T-helper 2 cell treated with Interferon-gamma antibody and Interleukin-4, amounts not matched to agents 5 μg/mL and 100 μg/mL, for 36 hours (primary cell): ENCODE data around the gene SLC22A2.
"Not testable (repeated sequence)": the region's sequence is repeated elsewhere in the genome, so short reads cannot be mapped to it uniquely, and the experiment has no call there.

ENCODE experiments used
- DNase-seq: peaks from one replicate; pipeline ENCODE4 v3.0.0; 2021; ENCODE audit warnings: low spot score
- H3K27ac Mint-ChIP-seq: one replicate; pipeline ENCODE4 v1.8.0; 2021; ENCODE audit warnings: mild to moderate bottlenecking, mixed read lengths
- H3K27me3 Mint-ChIP-seq: one replicate; pipeline ENCODE4 v1.8.0; 2021; ENCODE audit warnings: low read depth, mixed read lengths
- H3K36me3 Mint-ChIP-seq: one replicate; pipeline ENCODE4 v1.8.0; 2021; ENCODE audit warnings: low read depth, mixed read lengths
- H3K4me1 Mint-ChIP-seq: one replicate; pipeline ENCODE4 v1.8.0; 2021; ENCODE audit warnings: low read depth, mixed read lengths
- H3K4me3 Mint-ChIP-seq: one replicate; pipeline ENCODE4 v1.8.0; 2022; ENCODE audit warnings: mild to moderate bottlenecking, moderate library complexity, mixed read lengths
- H3K9me3 Mint-ChIP-seq: one replicate; pipeline ENCODE4 v1.8.0; 2021; ENCODE audit warnings: mixed read lengths

SLC22A2 gene

GRCh38 chr6:160258346-160259142 lies at the start of gene SLC22A2:
Gene SLC22A2, minus strand, starts transcription at chr6:160258821. Its CDS starts 64 bp downstream, at chr6:160258757.
- DNase-seq = no peak
- H3K9me3 Mint-ChIP-seq = no peaks in the 10 kb centered on the region
- no peaks in the 10 kb centered on the region for H3K36me3 Mint-ChIP-seq
- H3K27me3 Mint-ChIP-seq = peaks cover 17% of the 10 kb centered on the region
- H3K4me3 Mint-ChIP-seq = no peak within 1 kb of the TSS
- H3K27ac Mint-ChIP-seq = no peak within 1 kb of the TSS
- H3K4me1 Mint-ChIP-seq = no peaks in the 10 kb centered on the region

GRCh38 chr6:160305926-160306713 lies 47.5 kb upstream of the SLC22A2 start:
- Mint-ChIP-seq H3K27me3 (peaks cover 1% of the 10 kb centered on the region), H3K9me3 (peaks cover 11% of the 10 kb centered on the region), H3K27ac (no peak overlapping the region), H3K4me3 (no peak overlapping the region), H3K36me3 (no peaks in the 10 kb centered on the region), H3K4me1 (no peaks in the 10 kb centered on the region)
- DNase-seq = no peak

GRCh38 chr6:160303806-160304205 lies 45.2 kb upstream of the SLC22A2 start:
- Mint-ChIP-seq H3K27me3 (no peaks in the 10 kb centered on the region), H3K4me1 (no peaks in the 10 kb centered on the region), H3K27ac (no peak overlapping the region), H3K9me3 (no peaks in the 10 kb centered on the region), H3K36me3 (no peaks in the 10 kb centered on the region), H3K4me3 (no peak overlapping the region)
- DNase-seq = no peak

GRCh38 chr6:160302431-160303082 lies 43.9 kb upstream of the SLC22A2 start:
- H3K27ac Mint-ChIP-seq, H3K4me3 Mint-ChIP-seq, DNase-seq, H3K36me3 Mint-ChIP-seq, H3K27me3 Mint-ChIP-seq, H3K4me1 Mint-ChIP-seq, H3K9me3 Mint-ChIP-seq: not testable (repeated sequence)

GRCh38 chr6:160301339-160301738 lies 42.7 kb upstream of the SLC22A2 start:
- Mint-ChIP-seq H3K27me3 (no peaks in the 10 kb centered on the region), H3K36me3 (no peaks in the 10 kb centered on the region), H3K9me3 (no peaks in the 10 kb centered on the region), H3K4me3 (no peak overlapping the region), H3K4me1 (no peaks in the 10 kb centered on the region), H3K27ac (no peak overlapping the region)
- DNase-seq = no peak

- Mint-ChIP-seq H3K4me3 (no peak overlapping the region), H3K36me3 (no peaks in the 10 kb centered on the region), H3K27me3 (peaks cover 3% of the 10 kb centered on the region), H3K4me1 (no peaks in the 10 kb centered on the region), H3K9me3 (no peaks in the 10 kb centered on the region), H3K27ac (no peak overlapping the region)
- DNase-seq = no peak
Observed at GRCh38 chr6:160300076-160300695, 41.6 kb upstream of the SLC22A2 start.

GRCh38 chr6:160299559-160299958 lies 40.9 kb upstream of the SLC22A2 start:
- H3K9me3 Mint-ChIP-seq = no peaks in the 10 kb centered on the region
- H3K27ac Mint-ChIP-seq = no peak overlapping the region
- DNase-seq = no peak
- no peak overlapping the region for H3K4me3 Mint-ChIP-seq
- H3K4me1 Mint-ChIP-seq = no peaks in the 10 kb centered on the region
- H3K27me3 Mint-ChIP-seq = peaks cover 3% of the 10 kb centered on the region
- no peaks in the 10 kb centered on the region for H3K36me3 Mint-ChIP-seq

GRCh38 chr6:160298121-160298520 lies 39.5 kb upstream of the SLC22A2 start:
- no peaks in the 10 kb centered on the region for H3K36me3 Mint-ChIP-seq
- H3K27me3 Mint-ChIP-seq = peaks cover 3% of the 10 kb centered on the region
- H3K9me3 Mint-ChIP-seq = no peaks in the 10 kb centered on the region
- no peak for DNase-seq
- no peak overlapping the region for H3K4me3 Mint-ChIP-seq
- H3K4me1 Mint-ChIP-seq = no peaks in the 10 kb centered on the region
- no peak overlapping the region for H3K27ac Mint-ChIP-seq

- no peak for DNase-seq
- Mint-ChIP-seq H3K36me3 (no peaks in the 10 kb centered on the region), H3K27ac (no peak overlapping the region), H3K9me3 (no peaks in the 10 kb centered on the region), H3K4me1 (no peaks in the 10 kb centered on the region), H3K4me3 (no peak overlapping the region), H3K27me3 (peaks cover 3% of the 10 kb centered on the region)
Observed at GRCh38 chr6:160297310-160297709, 38.7 kb upstream of the SLC22A2 start.

- Mint-ChIP-seq H3K4me3 (no peak overlapping the region), H3K36me3 (no peaks in the 10 kb centered on the region), H3K4me1 (no peaks in the 10 kb centered on the region), H3K27ac (no peak overlapping the region), H3K27me3 (peaks cover 3% of the 10 kb centered on the region), H3K9me3 (no peaks in the 10 kb centered on the region)
- DNase-seq = no peak
Observed at GRCh38 chr6:160293844-160294243, 35.2 kb upstream of the SLC22A2 start.

GRCh38 chr6:160285541-160286105 lies 27.0 kb upstream of the SLC22A2 start:
- H3K27ac Mint-ChIP-seq = no peak overlapping the region
- H3K27me3 Mint-ChIP-seq = peaks cover 17% of the 10 kb centered on the region
- no peaks in the 10 kb centered on the region for H3K9me3 Mint-ChIP-seq
- no peaks in the 10 kb centered on the region for H3K36me3 Mint-ChIP-seq
- DNase-seq = no peak
- H3K4me3 Mint-ChIP-seq = no peak overlapping the region
- no peaks in the 10 kb centered on the region for H3K4me1 Mint-ChIP-seq

GRCh38 chr6:160284575-160284974 lies 26.0 kb upstream of the SLC22A2 start:
- no peak for DNase-seq
- H3K27ac Mint-ChIP-seq = no peak overlapping the region
- no peaks in the 10 kb centered on the region for H3K36me3 Mint-ChIP-seq
- H3K4me1 Mint-ChIP-seq = no peaks in the 10 kb centered on the region
- no peak overlapping the region for H3K4me3 Mint-ChIP-seq
- peaks cover 17% of the 10 kb centered on the region for H3K27me3 Mint-ChIP-seq
- no peaks in the 10 kb centered on the region for H3K9me3 Mint-ChIP-seq

- Mint-ChIP-seq H3K9me3 (no peaks in the 10 kb centered on the region), H3K4me3 (no peak overlapping the region), H3K4me1 (no peaks in the 10 kb centered on the region), H3K27ac (no peak overlapping the region), H3K36me3 (no peaks in the 10 kb centered on the region), H3K27me3 (peaks cover 17% of the 10 kb centered on the region)
- DNase-seq = no peak
Observed at GRCh38 chr6:160282444-160282843, 23.8 kb upstream of the SLC22A2 start.
